ENCODE measurements around the gene STYXL1.

STYXL1 gene

DNA sequence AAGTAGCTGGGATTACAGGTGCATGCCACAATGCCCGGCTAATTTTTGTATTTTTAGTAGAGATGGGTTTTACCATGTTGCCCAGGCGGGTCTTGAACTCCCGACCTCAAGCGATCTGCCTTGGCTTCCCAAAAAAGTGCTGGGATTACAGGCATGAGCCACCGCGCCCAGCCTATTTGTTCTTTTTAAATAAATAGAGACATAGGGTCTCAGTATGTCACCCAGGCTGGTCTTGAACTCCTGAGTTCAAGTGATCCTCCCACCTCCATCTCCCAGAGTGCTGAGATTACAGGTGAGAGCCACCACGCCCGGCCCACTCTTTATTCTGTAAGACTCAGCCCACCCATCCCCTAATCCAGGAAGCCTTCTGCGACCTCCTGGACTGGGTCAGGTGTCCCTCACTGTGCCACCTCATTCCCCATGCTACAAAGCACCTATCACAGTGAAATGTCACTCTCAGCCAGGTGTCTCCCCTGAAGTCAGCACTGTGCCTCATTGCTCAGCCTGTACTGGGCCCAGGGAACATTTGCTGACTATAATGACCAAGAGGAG, 56.2 kb downstream of the STYXL1 start:
- no peaks in the 10 kb centered on the region for H3K27me3 ChIP-seq (ENCODE audit: insufficient read depth, poor library complexity, severe bottlenecking)
- DNase-seq (ENCODE audit: low read depth in 1 of 2, low spot score in 1 of 2) = no peak
- TF ChIP-seq, protein P1, sequence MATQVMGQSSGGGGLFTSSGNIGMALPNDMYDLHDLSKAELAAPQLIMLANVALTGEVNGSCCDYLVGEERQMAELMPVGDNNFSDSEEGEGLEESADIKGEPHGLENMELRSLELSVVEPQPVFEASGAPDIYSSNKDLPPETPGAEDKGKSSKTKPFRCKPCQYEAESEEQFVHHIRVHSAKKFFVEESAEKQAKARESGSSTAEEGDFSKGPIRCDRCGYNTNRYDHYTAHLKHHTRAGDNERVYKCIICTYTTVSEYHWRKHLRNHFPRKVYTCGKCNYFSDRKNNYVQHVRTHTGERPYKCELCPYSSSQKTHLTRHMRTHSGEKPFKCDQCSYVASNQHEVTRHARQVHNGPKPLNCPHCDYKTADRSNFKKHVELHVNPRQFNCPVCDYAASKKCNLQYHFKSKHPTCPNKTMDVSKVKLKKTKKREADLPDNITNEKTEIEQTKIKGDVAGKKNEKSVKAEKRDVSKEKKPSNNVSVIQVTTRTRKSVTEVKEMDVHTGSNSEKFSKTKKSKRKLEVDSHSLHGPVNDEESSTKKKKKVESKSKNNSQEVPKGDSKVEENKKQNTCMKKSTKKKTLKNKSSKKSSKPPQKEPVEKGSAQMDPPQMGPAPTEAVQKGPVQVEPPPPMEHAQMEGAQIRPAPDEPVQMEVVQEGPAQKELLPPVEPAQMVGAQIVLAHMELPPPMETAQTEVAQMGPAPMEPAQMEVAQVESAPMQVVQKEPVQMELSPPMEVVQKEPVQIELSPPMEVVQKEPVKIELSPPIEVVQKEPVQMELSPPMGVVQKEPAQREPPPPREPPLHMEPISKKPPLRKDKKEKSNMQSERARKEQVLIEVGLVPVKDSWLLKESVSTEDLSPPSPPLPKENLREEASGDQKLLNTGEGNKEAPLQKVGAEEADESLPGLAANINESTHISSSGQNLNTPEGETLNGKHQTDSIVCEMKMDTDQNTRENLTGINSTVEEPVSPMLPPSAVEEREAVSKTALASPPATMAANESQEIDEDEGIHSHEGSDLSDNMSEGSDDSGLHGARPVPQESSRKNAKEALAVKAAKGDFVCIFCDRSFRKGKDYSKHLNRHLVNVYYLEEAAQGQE (IDR thresholded peaks at IDR 0.05; ENCODE audit: insufficient replicate concordance, low read depth) = no peak
- TF ChIP-seq SPI1 (IDR thresholded peaks at IDR 0.05; ENCODE audit: borderline replicate concordance, low read depth) (no peak), GABPA (IDR thresholded peaks at IDR 0.05; ENCODE audit: low read depth) (no peak), POLR2AphosphoS5 (IDR thresholded peaks at IDR 0.05; ENCODE audit: low read depth) (no peak)
- TF ChIP-seq, protein P2, sequence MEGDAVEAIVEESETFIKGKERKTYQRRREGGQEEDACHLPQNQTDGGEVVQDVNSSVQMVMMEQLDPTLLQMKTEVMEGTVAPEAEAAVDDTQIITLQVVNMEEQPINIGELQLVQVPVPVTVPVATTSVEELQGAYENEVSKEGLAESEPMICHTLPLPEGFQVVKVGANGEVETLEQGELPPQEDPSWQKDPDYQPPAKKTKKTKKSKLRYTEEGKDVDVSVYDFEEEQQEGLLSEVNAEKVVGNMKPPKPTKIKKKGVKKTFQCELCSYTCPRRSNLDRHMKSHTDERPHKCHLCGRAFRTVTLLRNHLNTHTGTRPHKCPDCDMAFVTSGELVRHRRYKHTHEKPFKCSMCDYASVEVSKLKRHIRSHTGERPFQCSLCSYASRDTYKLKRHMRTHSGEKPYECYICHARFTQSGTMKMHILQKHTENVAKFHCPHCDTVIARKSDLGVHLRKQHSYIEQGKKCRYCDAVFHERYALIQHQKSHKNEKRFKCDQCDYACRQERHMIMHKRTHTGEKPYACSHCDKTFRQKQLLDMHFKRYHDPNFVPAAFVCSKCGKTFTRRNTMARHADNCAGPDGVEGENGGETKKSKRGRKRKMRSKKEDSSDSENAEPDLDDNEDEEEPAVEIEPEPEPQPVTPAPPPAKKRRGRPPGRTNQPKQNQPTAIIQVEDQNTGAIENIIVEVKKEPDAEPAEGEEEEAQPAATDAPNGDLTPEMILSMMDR (IDR thresholded peaks at IDR 0.05; ENCODE audit: insufficient read depth, low read length) = no peak
- H3K4me3 ChIP-seq (replicated peaks; ENCODE audit: insufficient read depth, low read length) = no peak overlapping the region
- no peak overlapping the region for H3K27ac ChIP-seq (replicated peaks)

DNA sequence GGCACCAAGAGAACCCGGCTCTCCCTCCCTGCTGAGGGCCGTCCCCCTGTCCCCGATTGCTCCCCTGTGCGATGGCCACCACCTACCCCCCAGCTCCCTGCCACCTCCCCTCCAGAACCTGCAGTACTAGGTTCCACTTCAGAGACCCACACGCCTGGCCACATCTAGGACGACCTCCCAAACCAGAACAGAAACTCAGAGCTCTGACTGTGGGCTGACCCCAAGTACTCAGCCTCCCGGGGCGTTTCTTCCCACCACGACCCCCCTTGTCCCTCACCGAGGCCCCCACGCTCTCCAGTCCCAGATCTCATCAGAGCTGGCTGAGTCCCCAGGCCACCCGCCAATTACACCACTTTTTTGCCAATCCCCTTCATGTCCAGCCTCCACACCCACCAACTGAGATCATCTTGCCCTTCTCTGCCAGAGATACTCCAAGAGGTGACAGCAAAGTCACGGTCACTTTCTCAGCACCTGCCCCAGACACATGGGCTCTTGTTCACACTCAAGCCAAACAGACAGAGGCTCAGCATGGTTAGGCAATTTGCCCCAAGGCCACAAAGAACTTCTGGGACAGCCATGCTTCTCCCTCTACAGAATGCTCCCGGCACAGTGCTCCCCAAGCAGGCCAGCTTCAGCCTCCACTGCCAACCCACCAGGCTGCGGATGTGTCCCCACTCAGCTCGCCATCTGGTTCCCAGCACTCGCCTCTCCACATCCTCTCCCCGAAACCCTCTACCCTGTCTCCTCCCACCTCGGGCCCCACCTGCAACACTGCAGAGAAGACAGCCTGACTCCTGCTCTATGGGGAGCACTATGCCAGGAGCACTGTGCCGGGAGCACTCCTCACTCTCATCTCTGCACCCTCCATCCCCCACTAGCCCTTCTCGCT, 58.1 kb downstream of the STYXL1 start:
- no peak for DNase-seq (ENCODE audit: low read depth in 1 of 2, low spot score in 1 of 2)
- no peak overlapping the region for H3K27ac ChIP-seq (replicated peaks)
- H3K27me3 ChIP-seq (ENCODE audit: insufficient read depth, poor library complexity, severe bottlenecking) = no peaks in the 10 kb centered on the region
- no peak overlapping the region for H3K4me3 ChIP-seq (replicated peaks; ENCODE audit: insufficient read depth, low read length)
- TF ChIP-seq SPI1 (IDR thresholded peaks at IDR 0.05; ENCODE audit: borderline replicate concordance, low read depth) (no peak), POLR2AphosphoS5 (IDR thresholded peaks at IDR 0.05; ENCODE audit: low read depth) (no peak), GABPA (IDR thresholded peaks at IDR 0.05; ENCODE audit: low read depth) (no peak)
- TF ChIP-seq, protein P2 (IDR thresholded peaks at IDR 0.05; ENCODE audit: insufficient read depth, low read length) = no peak
- TF ChIP-seq, protein P1 (IDR thresholded peaks at IDR 0.05; ENCODE audit: insufficient replicate concordance, low read depth) = no peak

DNA sequence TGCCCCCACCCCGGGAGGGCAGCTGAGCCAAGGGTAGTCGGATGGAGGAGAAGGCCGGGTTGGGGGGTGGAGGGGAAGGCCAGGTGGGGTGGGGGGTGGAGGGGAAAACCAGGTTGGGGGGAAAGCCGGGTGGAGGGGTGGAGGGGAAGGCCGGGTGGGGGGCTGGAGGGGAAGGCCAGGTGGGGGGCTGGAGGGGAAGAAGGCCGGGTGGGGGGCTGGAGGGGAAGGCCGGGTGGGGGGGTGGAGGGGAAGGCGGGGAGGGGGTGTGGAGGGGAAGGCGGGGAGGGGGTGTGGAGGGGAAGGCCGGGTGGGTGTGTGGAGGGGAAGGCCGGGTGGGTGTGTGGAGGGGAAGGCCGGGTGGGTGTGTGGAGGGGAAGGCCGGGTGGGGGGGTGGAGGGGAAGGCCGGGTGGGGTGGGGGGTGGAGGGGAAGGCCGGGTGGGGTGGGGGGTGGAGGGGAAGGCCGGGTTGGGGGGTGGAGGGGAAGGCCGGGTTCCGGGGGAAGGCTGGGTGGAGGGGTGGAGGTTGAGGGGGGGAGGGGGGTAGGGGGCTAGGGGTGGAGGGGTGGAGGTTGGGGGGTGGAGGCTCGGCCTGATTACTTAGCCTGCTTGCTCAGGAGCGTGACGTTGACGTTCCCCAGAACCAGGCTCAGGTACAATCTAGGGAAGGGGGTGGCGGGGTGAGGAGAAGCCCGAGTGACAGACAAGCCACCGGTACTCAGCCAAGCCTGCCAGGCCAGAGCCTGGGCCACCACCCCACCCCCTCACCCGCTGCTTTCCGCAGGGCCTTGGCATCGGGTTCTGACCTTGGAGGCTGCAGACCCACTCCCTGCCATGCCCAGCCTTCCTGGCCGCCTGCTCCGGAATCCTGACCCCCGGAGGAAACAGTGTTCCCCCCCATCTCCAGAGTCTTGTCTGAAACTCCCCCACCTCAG, 59.0 kb downstream of the STYXL1 start:
- Histone ChIP-seq H3K27ac (replicated peaks) (no peak overlapping the region), H3K4me3 (replicated peaks; ENCODE audit: insufficient read depth, low read length) (no peak overlapping the region), H3K27me3 (ENCODE audit: insufficient read depth, poor library complexity, severe bottlenecking) (no peaks in the 10 kb centered on the region)

More for the DNA sequence above, 59.0 kb downstream of the STYXL1 start:
- no peak for DNase-seq (ENCODE audit: low read depth in 1 of 2, low spot score in 1 of 2)
- TF ChIP-seq, protein P2 (IDR thresholded peaks at IDR 0.05; ENCODE audit: insufficient read depth, low read length) = no peak
- TF ChIP-seq POLR2AphosphoS5 (IDR thresholded peaks at IDR 0.05; ENCODE audit: low read depth) = no peak
- TF ChIP-seq, protein P1 (IDR thresholded peaks at IDR 0.05; ENCODE audit: insufficient replicate concordance, low read depth) = no peak
- no peak for TF ChIP-seq GABPA (IDR thresholded peaks at IDR 0.05; ENCODE audit: low read depth)
- TF ChIP-seq SPI1 (IDR thresholded peaks at IDR 0.05; ENCODE audit: borderline replicate concordance, low read depth) = no peak
